Islet precursor cell (in vitro differentiated cells): Measurements from ENCODE around the gene CADPS2.

Experiments used
- DNase-seq: peaks from one replicate; pipeline ENCODE4 v3.0.0-alpha.2; 2018

The CADPS2 gene

DNA sequence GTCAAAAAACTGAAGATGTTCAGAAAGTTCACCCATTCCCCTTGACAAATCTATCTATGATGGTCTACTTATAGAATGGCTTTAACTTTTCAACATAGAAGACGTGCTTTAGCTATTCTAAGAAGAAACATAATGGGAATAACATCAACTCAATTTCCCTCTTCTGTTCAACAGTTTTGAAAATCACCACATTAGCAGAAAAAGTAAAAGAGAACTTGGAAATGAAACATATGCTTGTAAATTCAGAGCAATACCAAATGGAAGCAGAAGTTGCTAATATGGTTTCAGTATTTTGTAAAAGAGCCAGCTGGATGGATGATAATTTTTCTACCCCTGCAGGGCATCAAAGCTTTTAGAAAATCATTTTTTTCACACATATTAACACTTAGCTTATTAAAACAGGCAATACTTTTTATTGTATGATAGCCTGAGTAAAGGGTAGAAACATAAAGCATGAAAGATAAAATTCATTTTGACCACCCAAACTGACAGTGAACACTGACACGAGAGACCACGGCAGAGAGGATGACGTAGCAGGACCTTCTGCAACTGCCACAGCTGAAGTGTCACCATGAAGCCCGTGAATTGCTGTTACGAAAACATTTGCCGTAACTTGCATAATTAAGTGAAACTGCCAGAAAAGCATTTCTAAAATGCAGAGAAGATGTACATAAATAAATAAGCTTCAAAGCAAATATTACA lies 542.5 kb downstream of the CADPS2 start:
- no peak for DNase-seq

DNA sequence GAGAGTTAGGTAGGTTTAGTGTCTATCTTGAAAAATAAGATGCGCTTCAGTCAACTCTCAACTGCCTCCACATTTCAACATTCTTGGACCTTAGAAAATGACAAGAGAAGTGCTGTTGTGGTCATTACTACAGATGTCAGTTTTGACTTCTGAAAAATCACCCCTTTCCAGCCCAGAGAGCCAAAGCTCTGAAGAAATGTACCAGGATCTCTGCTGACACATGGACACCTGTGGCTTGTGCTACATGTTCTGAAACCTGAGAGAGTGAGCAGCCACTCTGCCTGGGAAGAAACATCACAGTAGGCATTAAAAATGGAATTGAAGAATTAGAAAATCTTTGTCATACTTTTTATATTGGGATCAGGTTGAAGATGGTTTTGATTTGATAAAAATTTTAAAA lies 545.8 kb downstream of the CADPS2 start:
- DNase-seq, result no peak

DNA sequence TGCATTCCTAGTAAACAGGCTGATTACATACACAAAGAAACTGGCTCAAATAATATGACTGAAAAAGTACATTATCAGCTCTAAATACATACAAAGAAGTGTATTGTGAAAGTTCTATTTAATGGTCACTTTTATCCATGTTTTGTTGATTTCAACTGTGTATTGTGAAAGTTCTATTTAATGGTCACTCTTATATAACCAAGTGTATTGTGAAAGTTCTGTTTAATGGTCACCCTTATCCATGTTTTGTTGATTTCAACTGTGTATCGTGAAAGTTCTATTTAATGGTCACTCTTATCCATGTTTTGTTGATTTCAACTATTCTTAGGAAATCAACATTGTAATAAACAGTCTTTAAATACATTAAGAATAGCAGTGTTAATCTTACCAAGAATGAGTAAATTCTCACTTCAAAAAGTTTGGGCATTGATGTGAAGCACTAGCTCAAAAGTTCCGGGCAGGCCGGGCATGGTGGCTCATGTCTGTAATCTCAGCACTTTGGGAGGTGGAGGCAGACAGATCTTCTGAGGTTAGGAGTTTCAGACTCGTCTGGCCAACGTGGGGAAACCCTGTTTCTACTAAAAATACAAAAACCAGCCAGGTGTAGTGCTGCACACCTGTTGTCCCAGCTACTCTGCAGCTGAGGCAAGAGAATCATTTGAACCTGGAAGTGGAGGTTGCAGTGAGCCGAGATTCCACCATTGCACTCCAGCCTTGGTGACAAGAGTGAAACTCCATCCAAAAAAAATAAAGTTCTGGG lies 546.9 kb downstream of the CADPS2 start:
- no peak for DNase-seq

DNA sequence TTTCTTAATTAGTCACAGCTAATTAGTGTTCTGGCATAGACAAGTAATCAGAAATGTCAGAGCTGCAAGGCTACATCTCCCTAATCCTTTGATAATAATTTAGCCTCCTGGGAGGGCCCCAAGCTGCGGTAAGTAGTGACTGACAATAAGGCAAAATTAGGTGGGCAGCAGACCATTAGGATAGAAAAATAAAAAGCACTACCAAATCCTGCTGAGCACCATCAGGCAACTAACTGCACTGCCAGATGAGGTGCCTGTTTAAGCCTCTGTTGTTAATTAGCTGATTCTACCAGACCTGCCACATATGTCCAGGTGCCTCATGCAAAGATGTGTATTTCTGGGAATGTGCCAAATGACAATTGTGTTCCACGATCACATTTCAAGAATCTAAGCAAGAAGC lies 549.2 kb downstream of the CADPS2 start:
- DNase-seq, result no peak

DNA sequence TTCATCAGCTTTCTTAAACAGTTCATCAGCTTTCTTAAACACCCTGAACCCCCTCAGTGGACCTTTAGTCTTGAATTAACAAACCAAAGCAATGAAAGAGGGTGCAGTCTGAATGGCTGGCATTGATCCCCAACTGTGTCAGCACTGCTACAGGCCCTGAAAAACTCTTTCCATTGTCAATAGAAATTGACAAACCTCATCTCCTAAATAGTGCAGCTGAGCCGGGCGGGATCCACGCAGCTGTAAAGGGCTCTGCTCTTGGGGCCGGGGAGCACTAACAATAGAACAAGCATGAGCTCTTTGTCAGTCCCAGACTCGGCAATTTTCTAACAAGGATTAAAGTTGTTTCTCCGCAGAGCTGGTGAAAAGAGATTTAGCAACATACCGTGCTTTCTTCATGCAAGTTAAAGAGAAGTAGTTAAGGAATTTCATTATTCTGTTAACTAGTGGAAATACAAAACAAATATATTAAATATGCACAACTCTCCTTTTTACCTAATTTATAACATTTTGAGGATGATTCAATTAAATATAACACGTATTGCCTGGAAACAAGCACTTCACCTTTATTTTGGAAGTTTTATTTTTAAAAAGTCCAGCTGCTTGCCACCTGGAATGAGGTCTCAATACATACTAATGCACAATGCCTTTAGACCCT lies 557.0 kb downstream of the CADPS2 start:
- DNase-seq, result no peak

DNA sequence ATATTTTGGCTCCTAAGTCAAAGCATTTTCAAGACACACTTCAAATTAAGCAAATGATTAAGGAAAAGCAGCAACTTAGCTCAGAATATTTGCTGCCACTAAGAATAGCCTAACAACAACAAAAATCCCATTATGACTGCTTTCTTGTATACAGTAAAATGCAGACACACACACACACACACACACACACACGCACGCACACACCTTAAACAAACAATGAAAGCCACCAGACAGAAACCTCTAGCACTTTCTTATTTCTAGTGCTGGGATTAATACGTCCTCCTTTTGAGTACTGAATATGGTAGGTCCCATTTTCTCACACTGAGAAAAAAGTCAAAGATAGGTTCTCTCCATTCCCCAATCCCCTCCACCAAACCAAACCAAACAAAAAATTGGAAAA lies 558.3 kb downstream of the CADPS2 start:
- DNase-seq, result no peak

DNA sequence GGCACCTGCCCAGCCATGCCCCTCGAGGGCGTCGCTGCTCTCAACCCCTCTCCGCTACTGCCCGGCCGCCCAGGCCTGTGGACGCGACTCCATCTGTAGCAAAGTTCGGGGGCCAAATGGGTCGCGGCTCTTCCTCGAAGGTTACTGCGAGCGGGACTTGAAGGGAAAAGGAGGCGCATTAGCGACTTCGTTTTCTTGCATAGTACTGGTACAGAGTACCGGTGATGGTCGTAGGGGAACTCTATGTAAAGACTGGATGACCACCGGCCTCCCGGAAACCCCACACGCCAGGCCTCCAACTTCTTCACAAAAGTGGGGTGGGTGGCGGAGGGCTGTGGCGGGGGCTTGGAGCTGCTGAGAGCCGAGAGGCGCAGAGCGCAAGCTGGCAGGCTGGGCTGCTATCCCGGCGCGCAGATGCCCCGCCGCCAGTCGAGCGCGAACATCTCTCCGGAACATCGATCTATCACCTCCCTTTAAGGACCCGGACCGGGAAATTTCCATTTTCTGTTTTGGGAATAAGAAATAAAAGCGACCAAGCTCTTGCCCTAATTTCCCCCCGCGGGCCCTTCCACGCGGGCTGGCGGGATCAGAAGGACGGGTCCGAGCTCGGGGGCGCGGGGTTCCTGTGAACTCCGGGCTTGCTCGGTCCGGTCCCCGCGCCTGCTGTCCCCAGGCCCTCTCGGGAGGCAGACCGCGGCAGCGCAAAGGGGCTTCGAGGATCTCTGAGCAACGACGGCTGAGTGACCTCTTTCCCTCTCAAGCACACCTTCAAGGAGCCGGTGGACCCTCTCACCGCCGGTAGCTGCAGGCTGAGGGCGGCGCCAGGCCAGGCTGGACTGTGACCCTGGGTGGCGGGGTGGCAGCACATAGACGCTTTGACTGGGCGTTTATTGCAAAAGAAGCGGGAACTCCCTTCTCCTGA lies 569.5 kb downstream of the CADPS2 start:
- no peak for DNase-seq

DNA sequence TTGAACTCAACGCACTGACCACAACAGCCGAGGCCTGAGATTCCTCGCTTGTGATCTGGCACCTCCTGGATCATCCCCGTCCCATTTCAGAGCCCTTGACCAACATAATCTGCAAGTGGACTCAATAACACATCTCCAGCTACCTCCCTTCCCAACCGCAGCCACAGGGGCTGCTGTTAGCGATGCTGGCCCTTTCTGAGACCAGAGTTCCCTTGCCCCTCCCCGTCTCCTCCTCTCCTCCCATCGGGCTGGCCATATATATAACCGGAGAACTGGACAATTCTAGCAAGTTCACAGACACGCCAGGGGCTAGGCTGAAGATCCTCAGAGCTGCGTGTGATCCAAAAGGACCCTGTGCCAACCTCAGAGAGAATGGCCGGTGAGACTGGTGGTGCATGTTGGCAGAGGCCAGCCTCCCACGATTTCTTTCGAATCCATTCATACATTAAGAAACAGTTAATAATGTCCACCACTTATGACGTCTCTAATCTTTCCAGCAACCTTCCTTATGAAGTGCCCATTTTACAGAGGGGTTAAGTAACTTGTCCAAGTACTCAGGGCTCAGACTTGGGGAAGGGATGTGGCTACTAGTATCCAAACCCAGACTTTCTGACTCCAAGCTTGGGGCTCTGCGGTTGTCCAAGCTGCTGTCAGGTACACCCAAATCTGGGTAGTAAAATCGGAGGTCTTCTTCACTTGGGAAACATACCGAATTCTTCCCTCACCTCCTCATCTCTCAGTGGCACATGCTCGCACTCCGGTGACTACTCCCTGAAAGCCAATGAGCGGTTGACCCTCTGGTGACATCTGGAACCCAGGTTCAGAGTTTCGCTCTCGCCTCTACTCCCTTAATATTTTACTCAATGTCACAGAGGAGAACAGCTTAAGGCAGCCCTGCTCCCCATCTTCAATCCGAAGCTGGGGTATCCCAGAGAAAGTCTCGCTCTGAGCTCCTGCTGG lies 570.5 kb downstream of the CADPS2 start:
- DNase-seq, result peak; percentile 62

DNA sequence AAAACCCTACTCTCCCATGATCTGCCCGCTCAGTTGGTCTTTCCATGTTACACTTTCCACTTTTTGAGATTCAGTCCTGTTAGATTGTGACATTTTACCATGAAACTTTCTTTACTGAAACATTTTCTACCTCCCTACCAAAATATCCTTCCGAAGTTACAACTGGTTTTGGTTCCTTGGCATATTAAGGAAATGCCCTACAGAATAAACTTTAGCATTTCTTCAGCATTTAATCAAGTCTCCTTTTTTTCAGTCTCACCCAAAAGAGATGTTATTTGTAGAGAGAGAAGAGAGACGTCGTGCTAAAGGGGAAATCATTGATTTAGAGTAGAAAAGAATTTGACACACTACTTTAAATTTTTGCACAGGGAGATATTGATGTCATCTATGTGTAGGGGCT lies 572.0 kb downstream of the CADPS2 start:
- no peak for DNase-seq

DNA sequence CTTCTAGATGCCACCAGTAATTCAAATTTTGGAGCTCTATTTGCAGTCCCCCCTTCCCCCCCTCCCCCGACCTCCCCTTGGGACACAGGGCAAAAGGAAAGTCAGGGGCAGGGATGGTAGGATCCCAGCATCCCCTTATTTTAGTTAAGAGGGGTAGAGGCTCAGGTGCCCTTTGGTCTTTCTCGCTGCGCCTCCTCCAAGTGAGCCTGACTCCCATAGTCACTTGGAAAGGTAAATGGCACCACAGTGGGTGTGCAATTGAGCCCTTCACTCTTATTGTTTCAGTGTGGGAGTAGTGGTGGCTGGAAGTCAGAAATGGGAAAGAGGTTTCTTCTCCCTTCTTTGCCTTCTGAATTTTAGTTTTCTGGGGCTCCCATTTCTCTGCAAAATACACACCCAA lies 573.5 kb downstream of the CADPS2 start:
- no peak for DNase-seq

DNA sequence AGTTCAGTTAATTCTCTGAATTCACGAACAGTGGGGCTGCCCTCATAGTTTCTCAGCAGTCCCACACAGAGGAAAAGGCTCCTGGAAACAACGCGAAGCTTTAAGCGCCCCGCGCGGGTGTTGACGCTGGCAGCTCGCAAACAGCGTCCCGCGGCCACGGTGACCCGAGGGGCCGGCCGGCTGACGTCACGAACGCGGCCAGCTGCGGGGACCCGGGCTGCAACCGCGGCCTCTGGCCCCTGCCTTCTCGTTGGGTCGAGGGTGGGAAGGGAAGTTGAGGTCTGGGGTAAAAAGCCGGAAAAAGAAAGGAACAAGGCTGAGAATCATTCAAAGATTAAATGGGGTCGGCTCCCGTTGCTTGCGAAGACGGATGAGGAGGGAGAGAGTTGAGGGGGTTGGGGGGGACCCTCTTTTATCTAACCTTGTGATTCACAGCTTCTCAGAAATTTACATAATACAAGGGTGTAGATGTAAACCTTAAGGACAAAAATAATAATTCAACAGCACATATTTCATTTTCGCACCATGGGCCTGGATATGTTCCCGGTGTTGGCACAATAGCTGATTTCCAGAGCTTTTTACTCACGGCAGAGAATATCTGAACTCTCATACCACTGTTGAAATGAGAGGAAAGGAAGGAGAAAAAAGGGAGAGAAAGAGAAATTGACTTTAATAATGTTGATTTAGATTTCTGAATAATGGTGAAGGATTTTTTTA lies 574.4 kb downstream of the CADPS2 start:
- DNase-seq, result no peak

DNA sequence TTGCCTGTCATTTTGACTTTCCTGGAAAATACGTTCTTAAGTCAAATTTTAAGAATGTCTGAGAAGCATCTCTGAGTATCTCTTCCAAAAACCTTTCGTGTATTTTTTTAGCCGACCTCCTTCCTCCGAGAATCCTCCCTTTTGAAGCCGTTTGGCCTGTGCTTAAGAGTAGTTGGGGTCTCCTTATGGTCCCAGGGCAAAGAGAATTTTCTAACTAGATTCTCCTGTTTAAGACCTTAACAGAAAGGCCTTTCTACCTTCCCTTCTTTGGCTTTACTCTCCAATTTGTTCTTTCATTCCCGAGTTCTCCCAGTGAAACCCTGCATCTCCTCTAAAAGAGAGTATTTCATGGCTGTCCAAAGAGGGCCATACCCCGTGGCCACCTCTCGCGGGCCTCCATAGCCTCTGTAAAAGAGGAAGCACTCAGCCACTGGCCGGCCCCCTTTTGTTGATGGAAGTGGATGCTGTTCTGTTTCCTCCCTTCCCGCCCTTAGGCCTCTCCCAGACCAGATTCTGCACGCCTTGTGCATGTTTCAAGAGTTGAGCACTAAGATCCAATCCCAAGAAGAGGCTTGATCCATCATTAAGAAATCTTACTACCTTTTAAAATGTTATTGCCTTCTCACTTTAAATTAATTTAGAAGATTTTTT lies 575.1 kb downstream of the CADPS2 start:
- DNase-seq, result no peak

DNA sequence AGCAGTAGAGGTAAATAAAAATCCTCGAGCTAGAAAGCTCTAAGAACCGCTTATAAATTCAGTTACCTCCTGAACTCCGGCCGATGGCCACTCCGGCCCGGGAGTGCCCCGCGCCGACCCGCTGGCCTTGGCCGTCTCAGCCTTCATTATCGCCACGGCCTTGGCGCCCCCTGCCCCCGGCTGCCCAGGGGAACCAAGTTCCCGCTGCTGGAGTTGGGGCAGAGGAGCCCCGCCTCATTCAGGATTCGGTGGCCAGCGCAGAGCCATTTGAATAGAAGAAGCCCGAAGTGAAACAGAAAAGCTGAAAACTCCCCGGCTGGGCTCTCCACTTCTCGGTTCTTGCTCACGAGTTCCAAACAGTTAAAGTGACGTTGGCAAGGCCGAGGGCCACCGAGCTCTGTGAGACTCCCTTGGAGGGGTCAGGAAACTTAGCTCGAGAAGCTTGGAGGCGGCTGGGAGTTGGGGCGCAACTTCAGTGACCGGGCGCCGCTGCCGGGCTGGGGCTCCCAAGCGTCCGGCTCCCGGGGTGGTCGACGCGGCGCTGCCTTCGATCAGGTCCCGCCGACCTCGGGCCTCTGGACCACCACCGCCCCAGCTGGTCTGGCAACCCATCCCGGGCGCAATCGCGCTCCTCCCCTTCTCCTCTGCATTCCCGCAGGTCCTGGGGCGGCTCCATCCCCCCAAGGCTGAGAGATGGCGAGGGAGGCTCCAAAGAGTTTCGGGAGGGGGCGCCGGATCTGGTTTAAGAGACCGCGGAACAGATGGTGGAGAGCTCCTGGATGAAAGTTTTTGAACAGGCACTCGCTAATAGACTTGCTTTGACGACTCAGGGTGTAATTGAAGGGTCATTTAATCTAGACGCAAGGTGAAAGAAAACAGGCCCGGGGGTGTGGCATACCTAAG lies 575.9 kb downstream of the CADPS2 start:
- DNase-seq, result peak; percentile 66

DNA sequence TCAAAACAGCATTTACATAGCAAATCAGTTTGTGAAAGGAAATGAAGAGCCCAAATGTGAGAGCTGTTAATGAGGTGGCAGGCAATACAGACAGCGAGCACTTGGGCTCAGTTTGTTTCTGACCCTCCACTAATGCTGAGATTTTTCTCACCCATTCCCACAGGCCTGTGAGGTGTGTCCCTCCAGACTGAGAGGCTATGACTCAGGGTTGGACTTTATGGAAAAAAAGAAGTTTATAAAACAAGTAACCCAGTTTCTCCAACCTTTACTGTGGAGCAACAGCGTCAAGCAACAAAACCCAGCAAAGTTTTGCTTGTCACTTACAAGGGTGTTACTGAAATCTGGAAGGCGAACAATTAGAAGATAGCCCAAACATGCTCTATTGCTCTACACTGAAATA lies 576.8 kb downstream of the CADPS2 start:
- no peak for DNase-seq

DNA sequence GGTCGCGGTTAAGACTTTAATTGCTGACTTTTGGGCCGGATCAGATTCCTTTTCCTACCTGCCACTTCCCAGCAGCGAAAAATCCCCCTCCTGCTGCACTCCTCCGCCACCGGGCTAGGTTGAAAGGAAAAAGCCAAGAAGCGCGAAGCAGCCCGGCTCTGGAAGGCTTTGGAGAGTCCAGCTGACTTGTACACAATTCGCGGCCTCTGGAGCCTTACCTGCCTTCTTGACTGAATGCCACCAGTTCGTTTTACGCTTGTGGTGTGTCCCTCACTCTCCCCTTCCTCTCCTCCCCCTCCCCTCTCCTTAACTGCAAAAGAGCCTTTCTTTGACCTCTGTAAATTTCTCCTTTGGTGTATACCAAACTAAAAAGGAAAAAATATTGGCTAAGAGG lies 579.0 kb downstream of the CADPS2 start:
- DNase-seq, result no peak

DNA sequence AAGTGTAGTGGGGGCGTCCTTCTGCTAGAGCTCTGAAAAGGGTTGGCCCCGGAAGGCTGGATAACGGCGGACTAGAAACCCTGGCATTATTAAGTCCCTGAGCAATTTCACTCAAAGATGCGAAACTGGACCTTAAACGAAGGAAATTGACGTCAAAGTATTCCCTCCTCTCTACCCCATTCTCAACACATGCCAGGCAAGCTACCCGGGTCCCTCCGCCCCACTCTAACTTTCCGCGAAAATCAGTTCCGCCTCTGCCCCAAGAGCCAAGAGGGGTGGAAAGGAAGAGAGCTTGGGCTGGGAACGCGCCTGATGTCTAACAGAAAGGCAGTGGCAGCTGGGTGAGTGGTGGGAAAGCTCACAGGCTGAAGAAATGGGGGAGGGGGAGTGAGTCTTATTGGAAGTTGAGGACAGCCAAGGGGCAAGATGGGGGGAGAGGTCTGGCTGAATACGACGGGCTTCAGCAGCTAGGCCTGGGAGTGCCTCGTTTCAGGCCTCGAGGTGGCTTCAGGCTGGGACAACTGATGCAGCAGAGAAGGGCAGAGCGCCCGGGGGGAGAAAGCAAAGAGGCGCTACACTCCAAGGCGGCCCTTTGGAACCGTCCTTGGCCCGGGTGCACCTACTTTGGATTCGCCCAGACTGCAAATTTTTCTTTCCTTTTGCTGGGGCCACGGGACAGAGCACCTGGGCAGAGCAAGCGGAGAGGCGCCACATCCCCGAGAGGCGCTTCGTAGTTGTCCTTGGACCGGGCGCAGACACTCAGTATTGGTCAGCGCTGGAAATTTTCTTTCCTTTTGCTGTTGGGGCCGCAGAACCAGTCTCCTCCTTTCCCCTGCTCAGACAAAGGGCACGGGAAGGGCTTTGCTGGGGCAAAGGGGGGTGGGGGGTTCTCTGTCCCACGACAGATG lies 579.7 kb downstream of the CADPS2 start:
- peak; percentile 66 for DNase-seq

DNA sequence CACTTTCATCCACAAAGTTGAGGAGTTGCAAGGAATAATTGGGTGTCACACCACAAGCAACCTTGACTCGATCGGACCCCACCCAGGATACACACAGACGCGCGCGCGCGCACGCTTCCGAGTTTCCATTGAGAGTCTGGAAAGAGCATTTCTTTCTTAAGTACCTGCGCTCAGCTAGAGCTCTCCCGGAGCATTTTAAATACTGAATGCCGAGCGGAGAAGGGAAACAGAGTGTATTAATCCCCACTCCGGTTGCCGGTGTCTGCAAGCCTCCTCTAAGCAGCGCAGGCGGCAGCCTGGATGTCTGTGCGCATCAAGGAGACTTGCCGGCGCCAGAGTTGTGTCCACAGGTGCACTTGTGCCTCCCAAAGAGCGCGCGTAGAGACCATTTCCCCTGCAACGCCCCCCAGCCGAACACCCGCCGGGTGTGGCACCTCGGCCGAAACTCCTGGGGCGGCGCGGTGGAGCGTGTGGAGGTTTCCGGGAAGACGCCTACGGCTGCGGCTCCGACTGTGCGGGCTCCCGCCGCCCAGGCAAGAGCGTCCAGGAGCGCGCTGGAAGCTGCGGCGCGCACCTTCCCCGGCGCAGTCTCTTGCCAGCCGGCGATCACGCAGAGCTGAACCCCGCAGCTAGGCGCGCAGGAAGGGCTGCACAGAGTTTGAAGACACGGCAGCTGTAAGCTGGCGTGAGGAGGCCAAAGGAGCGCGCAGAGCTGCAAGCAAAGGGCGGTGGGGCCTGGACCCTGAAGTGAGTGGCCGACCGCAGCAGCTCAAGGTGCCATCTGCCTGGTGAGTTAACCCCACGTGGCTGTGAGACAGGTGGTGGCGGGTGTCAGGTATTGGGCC lies 580.6 kb downstream of the CADPS2 start:
- peak; percentile 67 for DNase-seq
